SKM-1 treated with dmso at 0.1 percent for 144 hours (cell line): Measurements from ENCODE around the gene ERFL.
A peak's percentile ranks its signal among the peaks of the same experiment; 100 is the strongest.
"Not testable (repeated sequence)": the region's sequence is repeated elsewhere in the genome, so short reads cannot be mapped to it uniquely, and the experiment has no call there.

Experiments
- DNase-seq: peaks from one replicate; lab custom pipeline; 2025; ENCODE audit not compliant: unreplicated experiment; lab: John Stamatoyannopoulos, UW

The ERFL gene

GRCh38 chr19:41879670-41880328 lies 48.5 kb downstream of the ERFL start:
- no peak for DNase-seq

GRCh38 chr19:41879080-41879479 lies 49.2 kb downstream of the ERFL start:
- DNase-seq = no peak

DNA sequence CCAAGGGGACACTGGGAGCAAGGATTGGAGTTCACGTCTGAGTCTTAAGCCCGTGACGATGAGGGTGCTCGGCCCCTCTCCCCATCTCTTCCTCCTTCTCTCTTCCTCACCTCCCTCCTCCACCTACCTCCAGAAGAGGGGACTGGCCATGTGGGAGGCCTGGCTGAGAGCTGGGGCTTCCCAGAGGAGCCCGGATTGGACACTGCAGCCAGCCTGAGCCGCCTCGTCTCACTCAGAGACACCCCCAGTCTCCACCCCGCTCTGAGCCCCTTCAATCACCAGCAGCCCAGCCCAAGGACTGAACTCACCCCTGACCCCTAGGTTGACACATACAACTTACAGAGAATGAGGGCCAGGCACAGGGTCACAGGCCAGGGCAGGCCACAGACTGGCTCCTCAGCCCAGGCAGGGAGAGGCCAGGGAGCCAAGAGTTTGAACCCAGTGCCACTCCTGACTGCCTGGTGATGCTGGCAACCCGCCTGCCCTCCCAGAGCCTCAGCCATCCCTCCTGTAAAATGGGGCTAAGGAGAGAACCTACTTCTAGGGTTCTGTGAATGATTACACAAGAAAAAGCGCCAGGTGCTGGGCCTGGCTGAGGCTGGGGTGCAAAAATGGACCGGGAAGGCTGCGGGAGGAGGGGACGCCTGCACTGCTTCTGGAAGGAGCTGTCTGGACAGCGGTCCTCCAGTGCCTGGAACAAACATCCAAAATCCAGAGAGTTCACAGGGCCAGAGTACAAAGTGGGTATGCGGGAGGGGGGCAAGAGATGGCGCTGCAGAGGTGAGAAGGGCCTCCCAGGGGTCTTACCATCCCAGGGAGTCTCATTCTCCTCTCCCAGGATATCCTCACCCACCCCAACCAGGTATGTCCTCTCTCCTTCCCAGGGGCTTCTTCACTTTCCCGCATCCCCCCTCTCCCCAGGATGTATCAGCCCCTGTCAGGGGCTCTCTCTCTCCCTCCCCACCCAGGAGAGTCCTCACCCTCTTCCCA lies 50.0 kb downstream of the ERFL start:
- DNase-seq = no peak

GRCh38 chr19:41876847-41877832 lies 51.1 kb downstream of the ERFL start, which contains the start of gene CD79A:
TSS of gene CD79A (plus strand) at chr19:41877279. CDS start at chr19:41877305, 26 bp downstream.
- peak; percentile 78 for DNase-seq

GRCh38 chr19:41875973-41876372 lies 52.3 kb downstream of the ERFL start:
- not testable (repeated sequence) for DNase-seq

DNA sequence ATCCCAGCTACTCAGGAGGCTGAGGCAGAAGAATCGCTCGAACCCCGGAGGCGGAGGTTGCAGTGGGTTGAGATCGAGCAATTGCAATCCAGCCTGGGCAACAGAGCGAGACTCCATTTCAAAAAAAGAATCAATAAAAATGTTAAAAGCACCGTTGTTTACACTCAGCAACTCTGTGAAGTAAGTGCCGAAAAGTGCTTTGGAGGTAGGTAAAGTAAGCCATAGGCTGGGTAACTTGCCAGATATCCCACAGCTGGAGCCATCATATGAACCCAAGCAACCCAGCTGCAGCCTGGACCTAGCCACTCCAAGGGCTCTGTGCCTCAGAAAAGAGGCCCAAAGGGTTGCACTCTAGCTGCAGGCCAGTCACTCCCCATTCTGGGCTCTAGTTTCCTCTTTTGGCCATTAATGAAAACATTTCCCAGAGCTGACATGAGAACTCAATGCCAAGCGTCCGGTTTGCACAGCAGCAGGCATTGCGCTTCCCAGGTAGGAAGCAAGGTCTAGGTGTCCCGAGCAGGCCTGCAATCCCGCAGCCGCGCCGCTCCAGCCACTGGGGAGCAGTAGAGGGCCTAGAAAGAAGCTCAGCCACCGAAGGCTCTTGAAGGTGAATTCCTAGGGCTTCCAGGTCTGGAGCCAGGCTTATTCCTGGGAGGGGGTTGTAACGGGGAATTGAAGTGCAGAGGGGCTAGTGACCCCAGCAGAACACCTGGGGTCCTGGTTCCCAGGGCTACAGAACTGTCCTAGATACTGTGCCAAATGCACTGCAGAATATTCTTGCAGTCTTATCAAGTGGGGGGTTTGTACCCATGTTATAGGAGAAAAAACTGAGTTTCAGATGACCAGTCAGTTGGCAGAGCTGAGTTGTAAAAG lies 55.2 kb downstream of the ERFL start:
- DNase-seq = no peak

- DNase-seq = no peak
Measured at GRCh38 chr19:41872384-41872774, 55.9 kb downstream of the ERFL start.

- peak; percentile 77 for DNase-seq
Measured at GRCh38 chr19:41871573-41872383, 56.5 kb downstream of the ERFL start.

GRCh38 chr19:41870401-41870873 lies 57.8 kb downstream of the ERFL start:
- no peak for DNase-seq

DNA sequence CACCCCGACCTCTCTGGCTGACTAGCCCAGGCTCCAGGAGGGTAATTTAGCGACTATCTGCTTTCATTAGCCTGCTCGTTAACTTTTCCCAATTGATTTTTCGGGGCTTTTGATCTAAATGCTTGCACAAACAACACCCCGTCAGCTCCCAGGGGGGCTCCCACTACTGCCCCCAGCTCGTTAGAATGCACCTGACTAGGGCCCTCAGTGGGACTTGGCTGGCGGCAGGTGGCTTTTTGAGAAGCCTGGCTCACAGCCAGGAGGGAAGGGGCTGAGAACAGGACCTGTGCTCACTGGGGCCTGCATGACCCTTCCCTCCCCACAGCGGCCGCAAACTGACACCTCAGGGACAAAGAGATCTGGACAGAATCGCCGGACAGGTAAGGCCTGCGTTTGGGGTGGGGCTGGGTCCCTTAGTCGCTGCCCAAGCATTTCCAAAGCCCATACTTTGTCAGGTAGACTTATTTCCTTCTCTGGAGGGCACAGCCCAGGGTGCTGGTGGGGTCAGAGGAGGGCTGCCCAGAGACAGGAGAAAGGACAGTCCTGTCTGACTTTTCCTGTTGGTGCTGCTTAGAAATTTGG lies 58.8 kb downstream of the ERFL start:
- DNase-seq = no peak

GRCh38 chr19:41868989-41869300 lies 59.3 kb downstream of the ERFL start:
- DNase-seq = no peak

GRCh38 chr19:41868120-41868988 lies 59.9 kb downstream of the ERFL start:
- no peak for DNase-seq

DNA sequence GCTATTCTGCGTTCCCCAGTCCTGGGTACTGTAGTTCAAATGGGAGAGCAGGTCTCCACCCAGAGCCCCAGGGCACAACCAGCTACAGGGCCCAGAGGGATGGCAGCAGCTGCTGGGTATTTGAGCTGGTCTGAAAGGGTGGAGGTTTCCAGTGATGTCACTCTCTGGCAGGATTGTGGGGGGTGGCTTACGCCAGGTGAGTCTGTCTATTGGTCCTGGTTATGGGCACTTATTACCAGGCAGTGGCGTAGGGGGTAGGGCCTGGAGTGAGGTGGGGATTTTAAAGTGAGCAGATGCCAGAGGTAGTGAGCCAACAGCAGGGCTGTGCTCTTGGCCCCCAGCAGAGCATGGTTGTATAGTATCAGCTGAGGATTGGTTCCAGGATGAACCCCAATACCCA lies 62.0 kb downstream of the ERFL start:
- DNase-seq = no peak

- DNase-seq = no peak
Measured at GRCh38 chr19:41864374-41864773, 63.9 kb downstream of the ERFL start.

- no peak for DNase-seq
Measured at GRCh38 chr19:41863209-41863931, 64.9 kb downstream of the ERFL start.

DNA sequence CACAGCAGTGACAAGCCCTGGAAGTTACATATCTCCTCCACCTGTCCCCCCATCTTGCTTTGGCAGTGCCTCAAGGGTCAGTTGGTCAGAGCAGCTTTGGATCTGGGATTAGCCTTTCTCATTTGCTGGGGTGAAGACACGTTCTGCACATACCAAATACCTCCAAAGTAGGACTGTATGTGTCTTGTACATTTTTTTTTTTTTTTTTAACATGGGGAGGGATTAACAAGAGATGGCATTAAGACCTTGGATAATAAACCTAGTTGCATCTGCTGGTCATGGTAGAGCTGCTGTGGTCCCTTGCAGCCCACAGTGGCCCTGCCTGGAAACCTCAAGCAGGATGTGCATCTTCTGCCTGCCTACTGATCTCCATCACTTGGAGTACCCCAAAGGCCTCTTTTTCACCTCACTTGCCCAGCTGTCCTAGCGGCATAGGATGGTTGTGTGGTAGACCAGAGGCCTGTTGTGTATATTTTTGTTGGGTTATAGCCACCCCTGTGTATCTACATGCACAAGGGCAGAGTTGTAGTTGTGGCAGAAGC lies 65.7 kb downstream of the ERFL start:
- no peak for DNase-seq

DNA sequence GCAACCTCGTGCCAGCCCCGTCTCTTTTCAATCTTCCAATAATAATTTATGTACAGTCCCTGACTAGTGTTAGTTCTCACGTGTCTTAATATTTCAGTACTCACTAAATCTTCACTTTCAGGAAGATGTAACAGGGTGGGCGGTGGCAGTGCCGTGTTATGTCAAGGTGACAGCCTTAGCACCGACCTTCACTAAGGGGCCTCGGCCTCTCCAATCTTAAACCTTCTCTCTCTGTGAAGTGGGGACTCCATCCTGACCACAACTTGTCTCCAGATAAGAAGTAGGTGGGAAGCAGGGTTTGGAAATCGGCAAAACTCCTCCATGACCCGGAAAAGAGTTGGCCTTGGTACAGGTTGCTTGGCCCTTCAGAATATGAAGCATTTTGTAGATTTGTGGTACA lies 66.4 kb downstream of the ERFL start:
- DNase-seq = no peak
